Measurements from ENCODE around the gene ARID3B. TPM values are rescaled to one million over a fixed set of nuclear protein-coding genes. Genes with fewer than 3 reads are reported as not detected.

Gene ARID3B
- total RNA-seq, 2 experiments from 2014 or later = 25.0 to 27.9 TPM

GRCh38 chr15:74642734-74643664, 102.0 kb downstream of the ARID3B start:
- DNase-seq (no peak), ATAC-seq (ENCODE audit: poor library complexity) (no peak)
- no peaks in the 10 kb centered on the region for H3K9me3 Mint-ChIP-seq
- ChIA-PET POLR2A (no interaction called here), CTCF (no interaction called here)
- no peak overlapping the region for H3K27ac Mint-ChIP-seq
- H3K27me3 Mint-ChIP-seq = no peaks in the 10 kb centered on the region
- H3K27ac ChIP-seq (ENCODE audit: low read depth in 1 of 2, low read length in 2 of 2) = no peak overlapping the region
- H3K9me3 ChIP-seq (ENCODE audit: control insufficient read depth in 1 of 2, insufficient read depth in 1 of 2, low read length in 2 of 2) = no peaks in the 10 kb centered on the region
- no peak overlapping the region for H3K4me3 ChIP-seq (ENCODE audit: low read length)
- peaks cover 55% of the 10 kb centered on the region for H3K36me3 Mint-ChIP-seq (ENCODE audit: low read depth)
- H3K4me3 Mint-ChIP-seq = no peak overlapping the region
- no peak for TF ChIP-seq CTCF (IDR thresholded peaks at IDR 0.05)
- no peaks in the 10 kb centered on the region for H3K27me3 ChIP-seq (ENCODE audit: control insufficient read depth in 1 of 2, insufficient read depth in 2 of 2, low read length in 2 of 2)
- no peaks in the 10 kb centered on the region for H3K4me1 Mint-ChIP-seq (ENCODE audit: low read depth)
- no peaks in the 10 kb centered on the region for H3K4me1 ChIP-seq (ENCODE audit: insufficient read depth, low read length)
- intact Hi-C loops (cut with DNase I, micrococcal nuclease) = no loop called here
- peaks cover 54% of the 10 kb centered on the region for H3K36me3 ChIP-seq (ENCODE audit: insufficient read depth, low read length)

- peaks cover 50% of the 10 kb centered on the region for H3K36me3 Mint-ChIP-seq (ENCODE audit: low read depth)
- DNase-seq = no peak
- no peaks in the 10 kb centered on the region for H3K27me3 Mint-ChIP-seq
- no peak overlapping the region for H3K27ac ChIP-seq (ENCODE audit: low read depth in 1 of 2, low read length in 2 of 2)
- H3K4me3 Mint-ChIP-seq = no peak overlapping the region
- peaks cover 51% of the 10 kb centered on the region for H3K36me3 ChIP-seq (ENCODE audit: insufficient read depth, low read length)
- no peak for ATAC-seq (ENCODE audit: poor library complexity)
- TF ChIP-seq CTCF (IDR thresholded peaks at IDR 0.05) = no peak
- H3K27me3 ChIP-seq (ENCODE audit: control insufficient read depth in 1 of 2, insufficient read depth in 2 of 2, low read length in 2 of 2) = no peaks in the 10 kb centered on the region
- no peak overlapping the region for H3K4me3 ChIP-seq (ENCODE audit: low read length)
- no peaks in the 10 kb centered on the region for H3K9me3 ChIP-seq (ENCODE audit: control insufficient read depth in 1 of 2, insufficient read depth in 1 of 2, low read length in 2 of 2)
- H3K9me3 Mint-ChIP-seq = no peaks in the 10 kb centered on the region
- ChIA-PET CTCF (no interaction called here), POLR2A (no interaction called here)
- intact Hi-C loops (cut with DNase I, micrococcal nuclease) = no loop called here
- no peak overlapping the region for H3K27ac Mint-ChIP-seq
- no peaks in the 10 kb centered on the region for H3K4me1 Mint-ChIP-seq (ENCODE audit: low read depth)
- no peaks in the 10 kb centered on the region for H3K4me1 ChIP-seq (ENCODE audit: insufficient read depth, low read length)
Measured at GRCh38 chr15:74643665-74644204, 102.7 kb downstream of the ARID3B start.

GRCh38 chr15:74646480-74646879, 105.5 kb downstream of the ARID3B start:
- Mint-ChIP-seq H3K36me3 (ENCODE audit: low read depth) (peaks cover 43% of the 10 kb centered on the region), H3K4me1 (ENCODE audit: low read depth) (peaks cover 8% of the 10 kb centered on the region), H3K27ac (no peak overlapping the region), H3K27me3 (no peaks in the 10 kb centered on the region), H3K4me3 (no peak overlapping the region), H3K9me3 (no peaks in the 10 kb centered on the region)
- ChIA-PET POLR2A (interaction anchor here (0.5 kb wide), 1 partner anchor 813 kb away, joined by 4 read pairs; no protein-coding TSS in a partner anchor), CTCF (interaction anchor here (0.7 to 0.9 kb wide), 2 partner anchors 25 to 153 kb away, joined by 3 to 6 read pairs; no protein-coding TSS in a partner anchor)
- H3K27ac ChIP-seq (ENCODE audit: low read depth in 1 of 2, low read length in 2 of 2) = no peak overlapping the region
- TF ChIP-seq CTCF (IDR thresholded peaks at IDR 0.05) = no peak
- DNase-seq (no peak), ATAC-seq (ENCODE audit: poor library complexity) (no peak)
- no peaks in the 10 kb centered on the region for H3K9me3 ChIP-seq (ENCODE audit: control insufficient read depth in 1 of 2, insufficient read depth in 1 of 2, low read length in 2 of 2)
- H3K4me1 ChIP-seq (ENCODE audit: insufficient read depth, low read length) = no peaks in the 10 kb centered on the region
- H3K27me3 ChIP-seq (ENCODE audit: control insufficient read depth in 1 of 2, insufficient read depth in 2 of 2, low read length in 2 of 2) = no peaks in the 10 kb centered on the region
- intact Hi-C loops (cut with DNase I, micrococcal nuclease) = no loop called here
- H3K4me3 ChIP-seq (ENCODE audit: low read length) = no peak overlapping the region
- peaks cover 42% of the 10 kb centered on the region for H3K36me3 ChIP-seq (ENCODE audit: insufficient read depth, low read length)

Other genes starting within 250 kb of the ARID3B start
- not detected for gene CYP11A1, start 173.6 kb upstream of the ARID3B start, total RNA-seq
- gene SEMA7A, start 107.3 kb upstream of the ARID3B start, total RNA-seq = 1 to 10 TPM; 2.3 to 2.7 TPM
- gene UBL7, start 80.1 kb upstream of the ARID3B start, total RNA-seq = 10 to 100 TPM; 14.3 to 17.1 TPM
- 100 to 1,000 TPM; 275 to 293 TPM for gene CLK3, start 74.6 kb downstream of the ARID3B start, total RNA-seq
- 10 to 100 TPM; 11.0 to 11.1 TPM for gene EDC3, start 154.8 kb downstream of the ARID3B start, total RNA-seq
- not detected for gene CYP1A1, start 184.3 kb downstream of the ARID3B start, total RNA-seq
- gene CYP1A2, start 207.6 kb downstream of the ARID3B start, total RNA-seq = not detected
- 100 to 1,000 TPM; 114 to 118 TPM for gene CSK, start 240.9 kb downstream of the ARID3B start, total RNA-seq